H1 (cell line): ENCODE data around the gene DIAPH2. TPM values are rescaled to one million over a fixed set of nuclear protein-coding genes. Genes with fewer than 3 reads are reported as not detected.

Experiments
- CTCF ChIA-PET: fragments of 300-600 bp; sonication (Branson Sonifier 250); formaldehyde crosslinking; loops from one replicate; lab custom pipeline; 2021; ENCODE audit not compliant: partially characterized antibody; lab: Charles Lee
- POLR2A ChIA-PET: fragments of 300-600 bp; sonication (Branson Sonifier 250); formaldehyde crosslinking; loops from one replicate; lab custom pipeline; 2021; ENCODE audit warnings: inconsistent platforms; ENCODE audit not compliant: partially characterized antibody; lab: Charles Lee
- DNase-seq, 2 experiments: peaks; one replicate each; pipeline versions ENCODE4 v3.0.0 to v3.0.0-alpha.2; 2010 to 2022; ENCODE audit warnings: low spot score in 2 of 2, low read depth in 1 of 2, mixed read lengths in 1 of 2
- FAIRE-seq: peaks from 2 replicates; lab custom pipeline; 2011; peaks lifted over from hg19 to GRCh38; lab: Jason Lieb, UNC
- H2AFZ ChIP-seq: 2 replicates; pipeline ENCODE4 v1.8.1; 2012; ENCODE audit warnings: low read length, inconsistent platforms
- H2AK5ac ChIP-seq: 2 replicates; pipeline ENCODE4 v1.6.1; 2013; ENCODE audit warnings: low read depth, low read length
- H2BK120ac ChIP-seq: replicated peaks from 2 replicates; pipeline ENCODE3; 2013; ENCODE audit warnings: low read depth, low read length, inconsistent platforms
- H2BK12ac ChIP-seq: 2 replicates; pipeline ENCODE4 v1.6.1; 2013; ENCODE audit warnings: low read depth, low read length
- H2BK15ac ChIP-seq: 2 replicates; pipeline ENCODE4 v1.6.1; 2013; ENCODE audit warnings: low read length
- H2BK20ac ChIP-seq: 2 replicates; pipeline ENCODE4 v1.6.1; 2013; ENCODE audit warnings: low read length
- H2BK5ac ChIP-seq: 2 replicates; pipeline ENCODE4 v1.6.1; 2013; ENCODE audit warnings: low read depth, low read length
- H3K14ac ChIP-seq: 2 replicates; pipeline ENCODE4 v1.6.1; 2013; ENCODE audit warnings: inconsistent platforms; ENCODE audit not compliant: insufficient read length
- H3K18ac ChIP-seq: 2 replicates; pipeline ENCODE4 v1.6.1; 2013; ENCODE audit warnings: low read length; ENCODE audit errors: extremely low read depth
- H3K23ac ChIP-seq: 2 replicates; pipeline ENCODE4 v1.6.1; 2013; ENCODE audit warnings: inconsistent platforms; ENCODE audit not compliant: insufficient read length
- H3K23me2 ChIP-seq: 2 replicates; pipeline ENCODE4 v1.6.1; 2013; ENCODE audit warnings: low read depth, low read length
- H3K27ac ChIP-seq: 2 replicates; pipeline ENCODE4 v1.6.1; 2011; ENCODE audit warnings: low read depth, low read length, inconsistent platforms
- H3K27me3 ChIP-seq, 4 experiments: replicated peaks in 1 of 4; 1 replicate in 1 of 4; 2 replicates in 3 of 4; pipeline versions ENCODE4 v1.6.1 to v1.8.1; 2011 to 2013; ENCODE audit warnings: low read length in 3 of 4, mild to moderate bottlenecking in 3 of 4, inconsistent platforms in 2 of 4, mixed read lengths in 2 of 4, moderate library complexity in 1 of 4; ENCODE audit not compliant: control insufficient read depth in 3 of 4, insufficient read depth in 3 of 4; ENCODE audit errors: extremely low read depth in 1 of 4
- H3K36me3 ChIP-seq, 4 experiments: 2 replicates each; pipeline versions ENCODE4 v1.6.1 to v1.8.1; 2011 to 2013; ENCODE audit warnings: mild to moderate bottlenecking in 4 of 4, low read length in 3 of 4, moderate library complexity in 2 of 4, control low read depth in 1 of 4, inconsistent platforms in 1 of 4; ENCODE audit not compliant: insufficient read depth in 4 of 4, control insufficient read depth in 2 of 4
- H3K4ac ChIP-seq: replicated peaks from 2 replicates; pipeline ENCODE3; 2013; ENCODE audit warnings: low read length, low read depth, mixed read lengths, inconsistent platforms; ENCODE audit not compliant: insufficient read length
- H3K4me1 ChIP-seq, 4 experiments: replicated peaks in 1 of 4; 1 replicate in 1 of 4; 2 replicates in 3 of 4; pipeline versions ENCODE4 v1.6.1 to v1.8.1; 2011 to 2013; ENCODE audit warnings: low read length in 3 of 4, inconsistent platforms in 2 of 4, mixed read lengths in 1 of 4; ENCODE audit not compliant: insufficient read depth in 4 of 4, control insufficient read depth in 3 of 4
- H3K4me2 ChIP-seq, 2 experiments: 2 replicates each; pipeline versions ENCODE4 v1.6.1 to v1.8.1; 2011 to 2013; ENCODE audit warnings: low read depth in 2 of 2, low read length in 2 of 2, control low read depth in 1 of 2, inconsistent platforms in 1 of 2, mild to moderate bottlenecking in 1 of 2; ENCODE audit not compliant: insufficient read depth in 1 of 2
- H3K4me3 ChIP-seq, 4 experiments: fragments of 200-600, 300-600 bp in 1 of 4; sonication (generic), shearing (Covaris generic), sonication (Bioruptor Twin) in 1 of 4; 2 replicates each; pipeline versions ENCODE4 v1.5.1 to v1.8.1; 2011 to 2016; ENCODE audit warnings: low read length in 4 of 4, low read depth in 3 of 4, control low read depth in 2 of 4, inconsistent platforms in 2 of 4, mild to moderate bottlenecking in 2 of 4, mixed read lengths in 1 of 4, moderate library complexity in 1 of 4; ENCODE audit not compliant: insufficient read depth in 2 of 4; ENCODE audit errors: extremely low read depth in 1 of 4
- H3K56ac ChIP-seq: replicated peaks from 2 replicates; pipeline ENCODE3; 2013; ENCODE audit warnings: low read depth, mild to moderate bottlenecking, mixed read lengths, low read length, inconsistent platforms; ENCODE audit not compliant: insufficient read length
- H3K79me1 ChIP-seq: 2 replicates; pipeline ENCODE4 v1.6.1; 2013; ENCODE audit warnings: low read depth, low read length, control low read depth
- H3K79me2 ChIP-seq, 2 experiments: 2 replicates each; pipeline versions ENCODE4 v1.6.1 to v1.8.1; 2012 to 2013; ENCODE audit warnings: low read length in 2 of 2, mild to moderate bottlenecking in 2 of 2, inconsistent platforms in 1 of 2; ENCODE audit not compliant: insufficient read depth in 2 of 2, control insufficient read depth in 1 of 2
- H3K9ac ChIP-seq, 4 experiments: replicated peaks in 1 of 4; 1 replicate in 1 of 4; 2 replicates in 3 of 4; pipeline versions ENCODE4 v1.6.1 to v1.8.1; 2011 to 2013; ENCODE audit warnings: low read depth in 3 of 4, low read length in 3 of 4, control low read depth in 2 of 4, mild to moderate bottlenecking in 2 of 4, moderate library complexity in 2 of 4, inconsistent platforms in 1 of 4; ENCODE audit errors: extremely low read depth in 1 of 4
- H3K9me3 ChIP-seq, 2 experiments: 2 replicates each; pipeline versions ENCODE4 v1.6.1 to v1.8.1; 2012 to 2013; ENCODE audit warnings: mild to moderate bottlenecking in 2 of 2, moderate library complexity in 2 of 2, control low read depth in 1 of 2, inconsistent platforms in 1 of 2, low read depth in 1 of 2, low read length in 1 of 2, mixed read lengths in 1 of 2; ENCODE audit not compliant: insufficient read depth in 2 of 2
- H4K20me1 ChIP-seq, 2 experiments: replicated peaks in 1 of 2; 2 replicates each; pipeline versions ENCODE3 to v1.8.1; 2011 to 2013; ENCODE audit warnings: inconsistent platforms in 2 of 2, low read length in 2 of 2, mild to moderate bottlenecking in 1 of 2; ENCODE audit not compliant: insufficient read depth in 2 of 2, control insufficient read depth in 1 of 2
- H4K5ac ChIP-seq: 2 replicates; pipeline ENCODE4 v1.6.1; 2013; ENCODE audit warnings: low read length, low read depth, mixed read lengths, inconsistent platforms; ENCODE audit not compliant: insufficient read length
- H4K8ac ChIP-seq: 2 replicates; pipeline ENCODE4 v1.8.0; 2013; ENCODE audit warnings: mild to moderate bottlenecking, moderate library complexity, low read length, inconsistent platforms; ENCODE audit not compliant: insufficient read depth; ENCODE audit errors: extremely low read depth
- H4K91ac ChIP-seq: replicated peaks from 2 replicates; pipeline ENCODE3; 2013; ENCODE audit warnings: low read length, mixed read lengths, inconsistent platforms; ENCODE audit not compliant: insufficient read length
- ASH2L ChIP-seq: fragments of 200-600, 300-600 bp; sonication (generic); IDR thresholded peaks from one replicate; pipeline ENCODE4 v1.7.1; 2017; ENCODE audit warnings: low read length
- ATF3 ChIP-seq: IDR thresholded peaks from 2 replicates; pipeline ENCODE4 v1.6.1; 2011; ENCODE audit warnings: low read depth, mild to moderate bottlenecking, low read length; ENCODE audit not compliant: insufficient read depth
- CHD2 ChIP-seq: IDR thresholded peaks from 2 replicates; pipeline ENCODE4 v1.6.1; 2012; ENCODE audit warnings: low read length, improper control_type of control experiment
- NANOG ChIP-seq: IDR thresholded peaks from 2 replicates; pipeline ENCODE4 v1.6.1; 2011; ENCODE audit warnings: low read length, low read depth, mild to moderate bottlenecking, inconsistent platforms; ENCODE audit not compliant: insufficient read depth, poor library complexity, severe bottlenecking
- PHF8 ChIP-seq: fragments of 200-600 bp; sonication (generic); conservative IDR thresholded peaks from 2 replicates; pipeline ENCODE4 v1.7.1; 2012; ENCODE audit warnings: low read depth, mild to moderate bottlenecking, inconsistent platforms, low read length, moderate library complexity
- POLR2AphosphoS5 ChIP-seq: IDR thresholded peaks from 2 replicates; pipeline ENCODE4 v1.6.1; 2011; ENCODE audit warnings: low read depth, low read length
- RAD21 ChIP-seq, 2 experiments: IDR thresholded peaks in 1 of 2; conservative IDR thresholded peaks in 1 of 2; 2 replicates each; pipeline ENCODE4 v1.6.1; 2011; ENCODE audit warnings: low read depth in 2 of 2, low read length in 2 of 2, improper control_type of control experiment in 1 of 2, inconsistent platforms in 1 of 2, mild to moderate bottlenecking in 1 of 2, moderate library complexity in 1 of 2
- SP1 ChIP-seq: IDR thresholded peaks from 2 replicates; pipeline ENCODE4 v1.6.1; 2011; ENCODE audit warnings: low read depth, low read length
- TCF12 ChIP-seq: IDR thresholded peaks from 2 replicates; pipeline ENCODE4 v1.6.1; 2011; ENCODE audit warnings: low read depth, mild to moderate bottlenecking, low read length
- WGBS, 2 experiments: shearing (Covaris generic) in 1 of 2; methylation state at CpG; one replicate each; pipeline versions ENCODE4 v1.1.6 to v1.1.7; 2013 to 2015; ENCODE audit warnings: low lambda C conversion rate in 2 of 2, mixed read lengths in 2 of 2, inconsistent platforms in 1 of 2, low coverage in 1 of 2, missing lambda C conversion rate in 1 of 2; ENCODE audit not compliant: insufficient replicate concordance in 2 of 2, insufficient coverage in 1 of 2, insufficient read length in 1 of 2; ENCODE audit errors: extremely low coverage in 1 of 2, missing lambda C conversion rate in 1 of 2; 5-methylcytosine and 5-hydroxymethylcytosine counted together
- polyA plus RNA-seq, 7 experiments: library from polyadenylated mRNA; depleted of rRNA in 3 of 7; stranded (reverse) in 5 of 7; unstranded in 2 of 7; fragments of >200 nt in 5 of 7; fragments of 200-250 nt in 2 of 7; gene quantifications; 1 replicate in 5 of 7; 2 replicates in 1 of 7; 4 replicates in 1 of 7; pipeline versions ENCODE4 v1.2.1 to v1.2.3, GENCODE V29; 2011 to 2013; ENCODE audit warnings: missing spikeins in 2 of 7, mixed read lengths in 2 of 7
- total RNA-seq: library from RNA; stranded (reverse); fragmentation: NEBNext Ultra II Directional; extraction: Animal tissue kit (Norgen Biotek cat#: 25700); gene quantifications from 2 replicates; pipeline ENCODE4 v1.2.1, GENCODE V29; 2021

Gene DIAPH2
- total and polyA plus RNA-seq, 2 of the 8 experiments (the other 6 are each of a cell fraction or from before 2014, with no cell fraction given), result 4.4 to 24.3 TPM

- Histone ChIP-seq H3K27me3 (no peaks in the 10 kb centered on the region), H4K91ac (no peak overlapping the region), H3K36me3 (no peaks in the 10 kb centered on the region), H3K4me1 (peaks cover 0 to 4% (median 0%) of the 10 kb centered on the region in 4 experiments; a peak in 1 of 7 replicates), H3K9me3 (no peaks in the 10 kb centered on the region), H3K4me3 (no peak overlapping the region), H2AK5ac (no peak overlapping the region), H2BK120ac (no peak overlapping the region), H2AFZ (no peak overlapping the region), H3K23ac (no peak overlapping the region), H3K4me2 (no peak overlapping the region), H3K27ac (no peak overlapping the region), H3K23me2 (no peaks in the 10 kb centered on the region), H2BK5ac (no peak overlapping the region), H3K18ac (no peak overlapping the region), H3K4ac (no peak overlapping the region), H2BK12ac (no peak overlapping the region), H3K56ac (no peak overlapping the region), H4K5ac (no peak overlapping the region), H3K14ac (no peak overlapping the region), H3K79me1 (no peaks in the 10 kb centered on the region), H3K9ac (no peak overlapping the region), H4K20me1 (no peaks in the 10 kb centered on the region), H2BK15ac (no peak overlapping the region), H2BK20ac (no peak overlapping the region), H4K8ac (no peak overlapping the region), H3K79me2 (no peaks in the 10 kb centered on the region)
- CTCF ChIA-PET, result no interaction called here
- FAIRE-seq (no peak), DNase-seq (no peak)
- POLR2A ChIA-PET, result no interaction called here
- TF ChIP-seq NANOG (no peak), TCF12 (no peak), POLR2AphosphoS5 (no peak), SP1 (no peak), ATF3 (no peak), ASH2L (no peak), PHF8 (no peak), CHD2 (no peak), RAD21 (IDR thresholded peaks at IDR 0.05 in 1 of 2, conservative IDR thresholded peaks at IDR 0.05 in 1 of 2; ENCODE audit: low read depth in 2 of 2, low read length in 2 of 2) (no peak)
- WGBS, 2 experiments, result 62% methylated on average over 1 of the region's 1 CpG; no CpG with 5 or more reads in 1 of the 2 experiments
These were observed 80.2 kb downstream of the DIAPH2 start for GRCh38 chrX:96764864-96765263.
